ENCODE measurements around the gene ANO3. TPM values are rescaled to one million over a fixed set of nuclear protein-coding genes. Genes with fewer than 3 reads are reported as not detected.
"Not testable (repeated sequence)": the region's sequence is repeated elsewhere in the genome, so short reads cannot be mapped to it uniquely, and the experiment has no call there.

The ANO3 gene
- total and polyA plus RNA-seq, 2 of the 4 experiments (the other 2 are of a cell fraction) = 0.02 to 0.18 TPM

GRCh38 chr11:26593691-26594090 is 261.8 kb downstream of the ANO3 start:
- in situ Hi-C loops (cut with MboI; ENCODE audit: low sequenced_read_pairs) (no loop called here), intact Hi-C loops (cut with micrococcal nuclease) (no loop called here), dilution Hi-C loops (cut with HindIII; ENCODE audit: low sequenced_read_pairs, unreplicated experiment) (no loop called here)
- Histone ChIP-seq H2BK15ac (ENCODE audit: low read depth, low read length) (no peak overlapping the region), H3K4ac (ENCODE audit: low read depth, low read length) (no peak overlapping the region), H2BK5ac (ENCODE audit: low read depth, low read length, poor library complexity, severe bottlenecking) (no peak overlapping the region), H3K4me2 (ENCODE audit: low read depth, low read length) (no peak overlapping the region), H3K4me3 (ENCODE audit: insufficient read depth, low read depth, low read length) (no peak overlapping the region), H3K18ac (ENCODE audit: low read depth, low read length) (no peak overlapping the region), H3K36me3 (ENCODE audit: control insufficient read depth, insufficient read depth, low read length) (no peaks in the 10 kb centered on the region), H3K56ac (ENCODE audit: extremely low read depth, insufficient read depth, low read length) (no peak overlapping the region), H2BK20ac (ENCODE audit: low read depth, low read length) (no peak overlapping the region), H3K14ac (replicated peaks; ENCODE audit: low read depth, low read length) (no peak overlapping the region), H2AK5ac (ENCODE audit: low read depth, low read length) (no peak overlapping the region), H3K79me1 (ENCODE audit: low read depth in 1 of 2, low read length in 2 of 2) (no peaks in the 10 kb centered on the region), H4K5ac (ENCODE audit: low read depth, low read length) (no peak overlapping the region), H2AFZ (replicated peaks; ENCODE audit: low read length, poor library complexity) (no peak overlapping the region), H3K4me1 (ENCODE audit: control insufficient read depth, insufficient read depth, low read length) (no peaks in the 10 kb centered on the region), H2AK9ac (replicated peaks; ENCODE audit: low read depth, low read length, poor library complexity) (no peak overlapping the region), H3K9ac (ENCODE audit: low read depth, low read length) (no peak overlapping the region), H3K27me3 (ENCODE audit: control insufficient read depth, insufficient read depth, low read length) (no peaks in the 10 kb centered on the region), H2BK120ac (ENCODE audit: low read depth, low read length) (no peak overlapping the region), H3K9me3 (ENCODE audit: control insufficient read depth, insufficient read depth, low read length) (no peaks in the 10 kb centered on the region), H3K23ac (ENCODE audit: low read depth, low read length) (no peak overlapping the region), H3K9me1 (ENCODE audit: insufficient read depth, low read length) (no peaks in the 10 kb centered on the region), H3K27ac (ENCODE audit: insufficient read depth, low read length) (no peak overlapping the region), H4K20me1 (ENCODE audit: insufficient read depth, low read length) (no peaks in the 10 kb centered on the region), H4K91ac (ENCODE audit: insufficient read depth, low read depth, low read length) (no peak overlapping the region), H4K8ac (ENCODE audit: low read depth in 2 of 2, low read length in 2 of 2) (no peak overlapping the region)
- CTCF ChIA-PET = no interaction called here
- POLR2A ChIA-PET (ENCODE audit: unreplicated experiment) = no interaction called here
- BruUV-seq (replicated peaks) = no TSS peak
- ATAC-seq (ENCODE audit: low read depth) (no peak), DNase-seq (no peak)
- TF ChIP-seq RFX5 (IDR thresholded peaks at IDR 0.05; ENCODE audit: low read depth, low read length) (no peak), NFE2L2 (IDR thresholded peaks at IDR 0.05; ENCODE audit: low read depth, low read length) (no peak), RCOR1 (IDR thresholded peaks at IDR 0.05; ENCODE audit: insufficient replicate concordance, low read length) (no peak), BHLHE40 (IDR thresholded peaks at IDR 0.05; ENCODE audit: low read depth, low read length) (no peak), MAZ (IDR thresholded peaks at IDR 0.05; ENCODE audit: borderline replicate concordance, low read depth, low read length) (no peak), MAFK (IDR thresholded peaks at IDR 0.05; ENCODE audit: low read depth, low read length) (no peak)
- WGBS, 2 experiments (ENCODE audit: extremely low coverage in 2 of 2, insufficient read length in 1 of 2) = no CpG with 5 or more reads among the region's 11 CpGs

GRCh38 chr11:26595207-26595865 is 263.4 kb downstream of the ANO3 start:
- H3K4me2 ChIP-seq (ENCODE audit: low read depth, low read length); dilution Hi-C loops (cut with HindIII; ENCODE audit: low sequenced_read_pairs, unreplicated experiment); H3K4ac ChIP-seq (ENCODE audit: low read depth, low read length); H2AK5ac ChIP-seq (ENCODE audit: low read depth, low read length); H2BK15ac ChIP-seq (ENCODE audit: low read depth, low read length); in situ Hi-C loops (cut with MboI; ENCODE audit: low sequenced_read_pairs); H2BK5ac ChIP-seq (ENCODE audit: low read depth, low read length, poor library complexity, severe bottlenecking); H3K56ac ChIP-seq (ENCODE audit: extremely low read depth, insufficient read depth, low read length); H3K4me3 ChIP-seq (ENCODE audit: insufficient read depth, low read depth, low read length); H3K14ac ChIP-seq (replicated peaks; ENCODE audit: low read depth, low read length); H3K4me1 ChIP-seq (ENCODE audit: control insufficient read depth, insufficient read depth, low read length); H2BK20ac ChIP-seq (ENCODE audit: low read depth, low read length); H4K8ac ChIP-seq (ENCODE audit: low read depth in 2 of 2, low read length in 2 of 2); H3K36me3 ChIP-seq (ENCODE audit: control insufficient read depth, insufficient read depth, low read length); intact Hi-C loops (cut with micrococcal nuclease); H3K9me3 ChIP-seq (ENCODE audit: control insufficient read depth, insufficient read depth, low read length); H2AK9ac ChIP-seq (replicated peaks; ENCODE audit: low read depth, low read length, poor library complexity); ATAC-seq (ENCODE audit: low read depth); H3K27ac ChIP-seq (ENCODE audit: insufficient read depth, low read length); H3K18ac ChIP-seq (ENCODE audit: low read depth, low read length); CTCF ChIA-PET; BruUV-seq (replicated peaks); H4K91ac ChIP-seq (ENCODE audit: insufficient read depth, low read depth, low read length); H3K79me1 ChIP-seq (ENCODE audit: low read depth in 1 of 2, low read length in 2 of 2); H3K9me1 ChIP-seq (ENCODE audit: insufficient read depth, low read length); POLR2A ChIA-PET (ENCODE audit: unreplicated experiment); H2BK120ac ChIP-seq (ENCODE audit: low read depth, low read length); H3K9ac ChIP-seq (ENCODE audit: low read depth, low read length); H3K23ac ChIP-seq (ENCODE audit: low read depth, low read length); H2AFZ ChIP-seq (replicated peaks; ENCODE audit: low read length, poor library complexity); H4K5ac ChIP-seq (ENCODE audit: low read depth, low read length); H3K27me3 ChIP-seq (ENCODE audit: control insufficient read depth, insufficient read depth, low read length); H4K20me1 ChIP-seq (ENCODE audit: insufficient read depth, low read length); DNase-seq: not testable (repeated sequence)
- no CpG with 5 or more reads among the region's 7 CpGs for WGBS, 2 experiments (ENCODE audit: extremely low coverage in 2 of 2, insufficient read length in 1 of 2)
